ENCODE data around the gene DPP10.
"Not testable (repeated sequence)": the region's sequence is repeated elsewhere in the genome, so short reads cannot be mapped to it uniquely, and the experiment has no call there.

Gene DPP10

GRCh38 chr2:115305712-115306111, 863.3 kb downstream of the DPP10 start:
- DNase-seq: no peak

GRCh38 chr2:115314119-115314518, 871.7 kb downstream of the DPP10 start:
- DNase-seq: no peak

- no peak for DNase-seq
These were observed 884.6 kb downstream of the DPP10 start for GRCh38 chr2:115327061-115327460.

GRCh38 chr2:115359550-115359949, 917.1 kb downstream of the DPP10 start:
- no peak for DNase-seq

- DNase-seq: no peak
These were observed 921.7 kb downstream of the DPP10 start for GRCh38 chr2:115364093-115364492.

GRCh38 chr2:115369400-115369799, 927.0 kb downstream of the DPP10 start:
- no peak for DNase-seq

GRCh38 chr2:115374981-115375380, 932.5 kb downstream of the DPP10 start:
- DNase-seq: no peak

GRCh38 chr2:115384399-115384798, 942.0 kb downstream of the DPP10 start:
- DNase-seq: no peak

GRCh38 chr2:115386465-115386864, 944.0 kb downstream of the DPP10 start:
- no peak for DNase-seq

- no peak for DNase-seq
These were observed 946.6 kb downstream of the DPP10 start for GRCh38 chr2:115389024-115389423.

- DNase-seq: no peak
These were observed 947.6 kb downstream of the DPP10 start for GRCh38 chr2:115389898-115390565.

- no peak for DNase-seq
These were observed 954.1 kb downstream of the DPP10 start for GRCh38 chr2:115396579-115396978.

GRCh38 chr2:115400940-115401339, 958.5 kb downstream of the DPP10 start:
- DNase-seq: no peak

GRCh38 chr2:115412501-115412900, 970.1 kb downstream of the DPP10 start:
- DNase-seq: no peak

- no peak for DNase-seq
These were observed 971.4 kb downstream of the DPP10 start for GRCh38 chr2:115413791-115414190.

- DNase-seq: no peak
These were observed 972.0 kb downstream of the DPP10 start for GRCh38 chr2:115414466-115414865.

- no peak for DNase-seq
These were observed 979.7 kb downstream of the DPP10 start for GRCh38 chr2:115422004-115422634.

GRCh38 chr2:115427436-115427835, 985.0 kb downstream of the DPP10 start:
- DNase-seq: no peak

- not testable (repeated sequence) for DNase-seq
These were observed 998.3 kb downstream of the DPP10 start for GRCh38 chr2:115440746-115441145.

- no peak for DNase-seq
These were observed 1001.2 kb downstream of the DPP10 start for GRCh38 chr2:115443539-115444185.

- no peak for DNase-seq
These were observed 1017.6 kb downstream of the DPP10 start for GRCh38 chr2:115460008-115460407.

GRCh38 chr2:115480741-115481140, 1038.3 kb downstream of the DPP10 start:
- no peak for DNase-seq

- no peak for DNase-seq
These were observed 1039.4 kb downstream of the DPP10 start for GRCh38 chr2:115481842-115482241.

GRCh38 chr2:115483666-115484065, 1041.2 kb downstream of the DPP10 start:
- DNase-seq: no peak
